ENCODE data around the gene JPH3.

DNA sequence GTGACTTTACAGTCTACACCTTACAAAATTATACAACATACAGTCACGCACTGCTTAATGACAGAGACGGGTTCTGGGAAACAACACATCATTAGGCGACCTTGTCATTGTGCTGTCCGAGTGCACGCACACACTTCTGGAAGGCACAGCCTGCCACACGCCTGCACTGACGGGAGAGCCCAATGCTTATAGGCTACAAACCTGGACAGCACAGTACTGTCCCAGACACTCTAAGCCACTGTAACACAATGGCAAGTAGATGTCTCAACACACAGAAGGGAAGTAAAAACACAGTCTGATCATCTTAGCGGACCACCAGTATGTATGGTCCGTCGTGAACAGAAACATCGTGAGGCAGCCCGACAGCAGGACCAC, 133.7 kb downstream of the JPH3 start:
- TF ChIP-seq, protein P1, sequence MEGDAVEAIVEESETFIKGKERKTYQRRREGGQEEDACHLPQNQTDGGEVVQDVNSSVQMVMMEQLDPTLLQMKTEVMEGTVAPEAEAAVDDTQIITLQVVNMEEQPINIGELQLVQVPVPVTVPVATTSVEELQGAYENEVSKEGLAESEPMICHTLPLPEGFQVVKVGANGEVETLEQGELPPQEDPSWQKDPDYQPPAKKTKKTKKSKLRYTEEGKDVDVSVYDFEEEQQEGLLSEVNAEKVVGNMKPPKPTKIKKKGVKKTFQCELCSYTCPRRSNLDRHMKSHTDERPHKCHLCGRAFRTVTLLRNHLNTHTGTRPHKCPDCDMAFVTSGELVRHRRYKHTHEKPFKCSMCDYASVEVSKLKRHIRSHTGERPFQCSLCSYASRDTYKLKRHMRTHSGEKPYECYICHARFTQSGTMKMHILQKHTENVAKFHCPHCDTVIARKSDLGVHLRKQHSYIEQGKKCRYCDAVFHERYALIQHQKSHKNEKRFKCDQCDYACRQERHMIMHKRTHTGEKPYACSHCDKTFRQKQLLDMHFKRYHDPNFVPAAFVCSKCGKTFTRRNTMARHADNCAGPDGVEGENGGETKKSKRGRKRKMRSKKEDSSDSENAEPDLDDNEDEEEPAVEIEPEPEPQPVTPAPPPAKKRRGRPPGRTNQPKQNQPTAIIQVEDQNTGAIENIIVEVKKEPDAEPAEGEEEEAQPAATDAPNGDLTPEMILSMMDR (IDR thresholded peaks at IDR 0.05 in 4 of 5, conservative IDR thresholded peaks at IDR 0.05 in 1 of 5) = no peak
- no peak for TF ChIP-seq POLR2A (IDR thresholded peaks at IDR 0.05)
